Medulla oblongata (tissue), 1 donor: ENCODE data around the gene CLEC4F.

Experiments
- DNase-seq: peaks from one replicate; pipeline ENCODE4 v3.0.0-alpha.2; 2015; ENCODE audit errors: extremely low spot score

CLEC4F gene

GRCh38 chr2:70789304-70790135 lies 30.9 kb downstream of the CLEC4F start:
- peak; percentile 82 for DNase-seq

GRCh38 chr2:70785137-70785911 lies 35.1 kb downstream of the CLEC4F start:
- peak; percentile 68 for DNase-seq

- DNase-seq = no peak
Measured at GRCh38 chr2:70784320-70784719, 36.1 kb downstream of the CLEC4F start.

- DNase-seq = no peak
Measured at GRCh38 chr2:70779911-70780545, 40.4 kb downstream of the CLEC4F start.

- DNase-seq = no peak
Measured at GRCh38 chr2:70779491-70779890, 40.9 kb downstream of the CLEC4F start.

GRCh38 chr2:70778676-70779075 lies 41.7 kb downstream of the CLEC4F start:
- DNase-seq = no peak

- DNase-seq = no peak
Measured at GRCh38 chr2:70777450-70777849, 42.9 kb downstream of the CLEC4F start.

- DNase-seq = no peak
Measured at GRCh38 chr2:70776266-70776665, 44.1 kb downstream of the CLEC4F start.

- DNase-seq = no peak
Measured at GRCh38 chr2:70775141-70775540, 45.3 kb downstream of the CLEC4F start.

GRCh38 chr2:70772486-70773155 lies 47.8 kb downstream of the CLEC4F start:
- no peak for DNase-seq

- no peak for DNase-seq
Measured at GRCh38 chr2:70771446-70771845, 49.0 kb downstream of the CLEC4F start.

GRCh38 chr2:70769450-70769849 lies 50.9 kb downstream of the CLEC4F start:
- no peak for DNase-seq

GRCh38 chr2:70768590-70769085 lies 51.8 kb downstream of the CLEC4F start:
- no peak for DNase-seq

- peak; percentile 68 for DNase-seq
Measured at GRCh38 chr2:70767699-70768589, 52.5 kb downstream of the CLEC4F start, which contains the start of gene ADD2. Gene ADD2, minus strand, starts transcription at chr2:70768200. Its CDS starts 61,792 bp downstream, at chr2:70706408.

GRCh38 chr2:70767079-70767698 lies 53.2 kb downstream of the CLEC4F start:
- DNase-seq = no peak

- DNase-seq = no peak
Measured at GRCh38 chr2:70766357-70767078, 53.9 kb downstream of the CLEC4F start.

- DNase-seq = no peak
Measured at GRCh38 chr2:70765507-70765906, 54.9 kb downstream of the CLEC4F start.

- DNase-seq = peak; percentile 55
Measured at GRCh38 chr2:70759446-70759845, 61.0 kb downstream of the CLEC4F start.
